Activated CD4-positive, alpha-beta T cell treated with anti-CD3 and anti-CD28 coated beads, Interleukin-2, amount 10 ng/mL, durations not matched to agents 24 days and 14 days (primary cell): ENCODE results near the gene TTC23. TPM values are rescaled to one million over a fixed set of nuclear protein-coding genes. Genes with fewer than 3 reads are reported as not detected.
"Not testable (repeated sequence)": the region's sequence is repeated elsewhere in the genome, so short reads cannot be mapped to it uniquely, and the experiment has no call there.

ENCODE experiments used
- DNase-seq: peaks from one replicate; pipeline ENCODE4 v3.0.0; 2022
- H3K27ac Mint-ChIP-seq: one replicate; pipeline ENCODE4 v1.8.0; 2022; ENCODE audit warnings: mild to moderate bottlenecking, mixed read lengths
- H3K27me3 Mint-ChIP-seq: one replicate; pipeline ENCODE4 v1.8.0; 2022; ENCODE audit warnings: mixed read lengths
- H3K36me3 Mint-ChIP-seq: one replicate; pipeline ENCODE4 v1.8.0; 2022; ENCODE audit warnings: low read depth, mild to moderate bottlenecking, mixed read lengths
- H3K4me1 Mint-ChIP-seq: one replicate; pipeline ENCODE4 v1.8.0; 2021; ENCODE audit warnings: mixed read lengths
- H3K4me3 Mint-ChIP-seq: one replicate; pipeline ENCODE4 v1.8.0; 2022; ENCODE audit warnings: mild to moderate bottlenecking, moderate library complexity, mixed read lengths
- H3K9me3 Mint-ChIP-seq: one replicate; pipeline ENCODE4 v1.8.0; 2021; ENCODE audit warnings: mixed read lengths
- intact Hi-C: fragments of 100-400 bp; cut with micrococcal nuclease; formaldehyde crosslinking; loops from one replicate; pipeline ENCODE4 v1.15.1; 2023
- total RNA-seq: library from RNA; stranded (reverse); gene quantifications from 2 replicates; pipeline ENCODE4 v1.2.3, GENCODE V29; 2022

TTC23 gene
- total RNA-seq, 1 donor from 2014 or later = 6.0 TPM

- intact Hi-C loops = no loop called here
- no peaks in the 10 kb centered on the region for H3K36me3 Mint-ChIP-seq
- H3K27me3 Mint-ChIP-seq = no peaks in the 10 kb centered on the region
- no peak overlapping the region for H3K4me3 Mint-ChIP-seq
- peaks cover 17% of the 10 kb centered on the region for H3K4me1 Mint-ChIP-seq
- H3K27ac Mint-ChIP-seq = peak overlapping the region; percentile 20
- no peaks in the 10 kb centered on the region for H3K9me3 Mint-ChIP-seq
- DNase-seq = peak; percentile 74
Measured at GRCh38 chr15:99239545-99240198, 9.7 kb downstream of the TTC23 start.

- intact Hi-C loops = no loop called here
- H3K4me1 Mint-ChIP-seq = peaks cover 17% of the 10 kb centered on the region
- no peak for DNase-seq
- H3K27me3 Mint-ChIP-seq = no peaks in the 10 kb centered on the region
- no peaks in the 10 kb centered on the region for H3K36me3 Mint-ChIP-seq
- no peaks in the 10 kb centered on the region for H3K9me3 Mint-ChIP-seq
- H3K27ac Mint-ChIP-seq = peak overlapping the region; percentile 25
- no peak overlapping the region for H3K4me3 Mint-ChIP-seq
Measured at GRCh38 chr15:99238849-99239248, 10.5 kb downstream of the TTC23 start.

- H3K27me3 Mint-ChIP-seq, H3K9me3 Mint-ChIP-seq, H3K4me3 Mint-ChIP-seq, DNase-seq, H3K27ac Mint-ChIP-seq, H3K4me1 Mint-ChIP-seq, intact Hi-C loops, H3K36me3 Mint-ChIP-seq: not testable (repeated sequence)
Measured at GRCh38 chr15:99234160-99234559, 15.2 kb downstream of the TTC23 start.

GRCh38 chr15:99232740-99233139 is 16.6 kb downstream of the TTC23 start:
- no peak for DNase-seq
- H3K36me3 Mint-ChIP-seq = no peaks in the 10 kb centered on the region
- H3K27me3 Mint-ChIP-seq = peaks cover 3% of the 10 kb centered on the region
- no peaks in the 10 kb centered on the region for H3K4me1 Mint-ChIP-seq
- H3K4me3 Mint-ChIP-seq = no peak overlapping the region
- H3K9me3 Mint-ChIP-seq = peaks cover 4% of the 10 kb centered on the region
- intact Hi-C loops = no loop called here
- no peak overlapping the region for H3K27ac Mint-ChIP-seq

GRCh38 chr15:99230867-99231266 is 18.5 kb downstream of the TTC23 start:
- no peaks in the 10 kb centered on the region for H3K36me3 Mint-ChIP-seq
- no peaks in the 10 kb centered on the region for H3K4me1 Mint-ChIP-seq
- peaks cover 3% of the 10 kb centered on the region for H3K27me3 Mint-ChIP-seq
- peak; percentile 17 for DNase-seq
- H3K9me3 Mint-ChIP-seq = peaks cover 4% of the 10 kb centered on the region
- intact Hi-C loops = no loop called here
- no peak overlapping the region for H3K27ac Mint-ChIP-seq
- H3K4me3 Mint-ChIP-seq = no peak overlapping the region

- Mint-ChIP-seq H3K4me3 (no peak overlapping the region), H3K9me3 (peaks cover 4% of the 10 kb centered on the region), H3K27me3 (peaks cover 3% of the 10 kb centered on the region), H3K4me1 (no peaks in the 10 kb centered on the region), H3K36me3 (no peaks in the 10 kb centered on the region), H3K27ac (no peak overlapping the region)
- intact Hi-C loops = no loop called here
- DNase-seq = peak; percentile 22
Measured at GRCh38 chr15:99228120-99228770, 21.1 kb downstream of the TTC23 start.

GRCh38 chr15:99226802-99227201 is 22.6 kb downstream of the TTC23 start:
- Mint-ChIP-seq H3K4me1 (no peaks in the 10 kb centered on the region), H3K4me3 (no peak overlapping the region), H3K27ac (no peak overlapping the region), H3K9me3 (no peaks in the 10 kb centered on the region), H3K27me3 (peaks cover 3% of the 10 kb centered on the region), H3K36me3 (no peaks in the 10 kb centered on the region)
- DNase-seq = no peak
- intact Hi-C loops = no loop called here

- no peak overlapping the region for H3K4me3 Mint-ChIP-seq
- DNase-seq = peak; percentile 24
- no peaks in the 10 kb centered on the region for H3K4me1 Mint-ChIP-seq
- no peaks in the 10 kb centered on the region for H3K36me3 Mint-ChIP-seq
- H3K9me3 Mint-ChIP-seq = no peaks in the 10 kb centered on the region
- intact Hi-C loops = no loop called here
- peaks cover 3% of the 10 kb centered on the region for H3K27me3 Mint-ChIP-seq
- H3K27ac Mint-ChIP-seq = no peak overlapping the region
Measured at GRCh38 chr15:99224372-99225214, 24.8 kb downstream of the TTC23 start.

GRCh38 chr15:99213187-99213811 is 36.1 kb downstream of the TTC23 start:
- intact Hi-C loops = loop anchor here (1.0 to 5.0 kb wide), 2 partner anchors 113 to 771 kb away; no protein-coding TSS in a partner anchor
- Mint-ChIP-seq H3K27ac (no peak overlapping the region), H3K4me3 (no peak overlapping the region), H3K9me3 (no peaks in the 10 kb centered on the region), H3K27me3 (peaks cover 2% of the 10 kb centered on the region), H3K36me3 (no peaks in the 10 kb centered on the region), H3K4me1 (no peaks in the 10 kb centered on the region)
- DNase-seq = peak; percentile 89

- Mint-ChIP-seq H3K27me3 (peaks cover 2% of the 10 kb centered on the region), H3K27ac (no peak overlapping the region), H3K4me3 (no peak overlapping the region), H3K9me3 (no peaks in the 10 kb centered on the region), H3K4me1 (no peaks in the 10 kb centered on the region), H3K36me3 (no peaks in the 10 kb centered on the region)
- intact Hi-C loops = loop anchor here (5.0 kb wide), 1 partner anchor 770 kb away; no protein-coding TSS in a partner anchor
- peak; percentile 28 for DNase-seq
Measured at GRCh38 chr15:99212406-99212805, 37.0 kb downstream of the TTC23 start.

GRCh38 chr15:99211926-99212325 is 37.5 kb downstream of the TTC23 start:
- Mint-ChIP-seq H3K4me1 (no peaks in the 10 kb centered on the region), H3K4me3 (no peak overlapping the region), H3K9me3 (no peaks in the 10 kb centered on the region), H3K36me3 (no peaks in the 10 kb centered on the region), H3K27ac (no peak overlapping the region), H3K27me3 (peaks cover 2% of the 10 kb centered on the region)
- peak; percentile 34 for DNase-seq
- intact Hi-C loops = loop anchor here (5.0 kb wide), 1 partner anchor 770 kb away; no protein-coding TSS in a partner anchor

- no peaks in the 10 kb centered on the region for H3K4me1 Mint-ChIP-seq
- H3K27me3 Mint-ChIP-seq = peaks cover 5% of the 10 kb centered on the region
- intact Hi-C loops = loop anchor here (5.0 kb wide), 1 partner anchor 768 kb away; no protein-coding TSS in a partner anchor
- no peak overlapping the region for H3K4me3 Mint-ChIP-seq
- H3K36me3 Mint-ChIP-seq = no peaks in the 10 kb centered on the region
- no peaks in the 10 kb centered on the region for H3K9me3 Mint-ChIP-seq
- peak; percentile 35 for DNase-seq
- no peak overlapping the region for H3K27ac Mint-ChIP-seq
Measured at GRCh38 chr15:99210334-99210733, 39.0 kb downstream of the TTC23 start.

GRCh38 chr15:99209326-99209725 is 40.1 kb downstream of the TTC23 start:
- H3K27me3 Mint-ChIP-seq = peaks cover 10% of the 10 kb centered on the region
- peak; percentile 41 for DNase-seq
- H3K4me1 Mint-ChIP-seq = no peaks in the 10 kb centered on the region
- intact Hi-C loops = no loop called here
- H3K27ac Mint-ChIP-seq = no peak overlapping the region
- no peaks in the 10 kb centered on the region for H3K36me3 Mint-ChIP-seq
- H3K9me3 Mint-ChIP-seq = no peaks in the 10 kb centered on the region
- H3K4me3 Mint-ChIP-seq = no peak overlapping the region
